Measurements from ENCODE around the gene SETD2. TPM values are rescaled to one million over a fixed set of nuclear protein-coding genes. Genes with fewer than 3 reads are reported as not detected.

Gene SETD2
- polyA plus RNA-seq, 3 donors = 3.1 to 22.4 (median 7.5) TPM

DNA sequence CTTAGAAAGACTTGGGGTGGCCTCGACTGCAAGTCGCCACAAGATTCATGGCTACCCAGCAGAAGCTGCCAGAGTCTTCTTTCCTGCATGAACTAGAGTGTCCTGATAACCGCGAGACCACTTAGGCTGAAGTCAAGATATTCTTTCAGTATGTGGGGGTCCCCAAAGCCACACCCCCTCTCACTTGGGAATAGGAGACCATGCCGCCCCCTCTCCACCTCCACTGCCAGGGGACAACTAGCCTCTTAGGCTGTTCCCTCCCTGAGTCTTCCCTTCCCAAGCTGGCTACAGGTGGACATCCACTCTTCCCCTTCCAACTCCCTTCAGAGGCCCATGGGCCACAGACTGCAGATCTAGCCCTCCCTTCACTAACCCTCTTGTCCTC is 186.1 kb downstream of the SETD2 start:
- no peak for TF ChIP-seq CTCF (IDR thresholded peaks at IDR 0.05)
- Histone ChIP-seq H3K27ac (ENCODE audit: low read depth in 1 of 2, low read length in 2 of 2) (peak overlapping the region in 1 of 2 donors; percentile 11), H3K4me3 (replicated peaks in 1 of 3; ENCODE audit: low read depth in 2 of 3, low read length in 3 of 3) (peak overlapping the region in 1 of 3 experiments; percentile 98), H4K20me1 (ENCODE audit: insufficient read depth, low read length) (peaks cover 41% of the 10 kb centered on the region), H2AFZ (ENCODE audit: insufficient read depth, low read depth, low read length, poor library complexity, severe bottlenecking) (no peak overlapping the region), H3K27me3 (ENCODE audit: control insufficient read depth in 2 of 2, insufficient read depth in 2 of 2, low read length in 2 of 2) (no peaks in the 10 kb centered on the region), H3K4me1 (ENCODE audit: control insufficient read depth in 1 of 2, insufficient read depth in 2 of 2, low read length in 2 of 2) (peaks cover 85 to 87% of the 10 kb centered on the region in 2 donors), H3K9ac (ENCODE audit: insufficient read depth, low read length, poor library complexity, severe bottlenecking) (no peak overlapping the region), H3K4me2 (replicated peaks; ENCODE audit: extremely low read depth, low read length, poor library complexity, severe bottlenecking) (peak overlapping the region; percentile 96), H3K79me2 (ENCODE audit: insufficient read depth, low read length) (peaks cover 91% of the 10 kb centered on the region), H3K9me3 (replicated peaks in 1 of 2; ENCODE audit: control insufficient read depth in 1 of 2, insufficient read depth in 1 of 2, low read length in 2 of 2) (no peaks in the 10 kb centered on the region), H3K36me3 (replicated peaks in 1 of 2; ENCODE audit: control insufficient read depth in 1 of 2, insufficient read depth in 2 of 2, low read length in 2 of 2) (no peaks in the 10 kb centered on the region)
- 100% methylated on average over 3 of the region's 5 CpGs for WGBS (ENCODE audit: insufficient coverage)
- Mint-ChIP-seq H3K27ac (peak overlapping the region in 6 of 7 donors; percentile 25 to 99 (median 82)), H3K27me3 (ENCODE audit: low read depth in 3 of 3) (no peaks in the 10 kb centered on the region), H3K4me1 (peaks cover 71% of the 10 kb centered on the region), H3K4me3 (no peak overlapping the region), H3K36me3 (peaks cover 3 to 6% of the 10 kb centered on the region in 2 donors), H3K9me3 (no peaks in the 10 kb centered on the region)
- DNase-seq = no peak
- intact Hi-C loops (cut with micrococcal nuclease) = loop anchor here (5.0 to 10.0 kb wide), 3 partner anchors 46 to 283 kb away; partner anchors contain the start of gene ALS2CL (in 1 of the 2)

- H3K27me3 ChIP-seq (ENCODE audit: control insufficient read depth in 2 of 2, insufficient read depth in 2 of 2, low read length in 2 of 2) = no peaks in the 10 kb centered on the region
- under 1% methylated on average over 49 of the region's 64 CpGs for WGBS (ENCODE audit: insufficient coverage)
- intact Hi-C loops (cut with micrococcal nuclease) = loop anchor here (5.0 to 10.0 kb wide), 3 partner anchors 44 to 282 kb away; partner anchors contain the start of gene ALS2CL (in 1 of the 2)
- H3K9me3 Mint-ChIP-seq = no peaks in the 10 kb centered on the region
- peaks cover 41% of the 10 kb centered on the region for H4K20me1 ChIP-seq (ENCODE audit: insufficient read depth, low read length)
- H2AFZ ChIP-seq (ENCODE audit: insufficient read depth, low read depth, low read length, poor library complexity, severe bottlenecking) = peak within 1 kb of the TSS; percentile 92
- H3K27ac ChIP-seq (ENCODE audit: low read depth in 1 of 2, low read length in 2 of 2) = peak within 1 kb of the TSS; percentile 74 to 92
- TF ChIP-seq CTCF (IDR thresholded peaks at IDR 0.05) = no peak
- H3K79me2 ChIP-seq (ENCODE audit: insufficient read depth, low read length) = peaks cover 91% of the 10 kb centered on the region
- peaks cover 83 to 87% of the 10 kb centered on the region in 2 donors for H3K4me1 ChIP-seq (ENCODE audit: control insufficient read depth in 1 of 2, insufficient read depth in 2 of 2, low read length in 2 of 2)
- H3K4me3 ChIP-seq (replicated peaks in 1 of 3; ENCODE audit: low read depth in 2 of 3, low read length in 3 of 3) = peak within 1 kb of the TSS; percentile 67 to 98 (median 79)
- H3K4me2 ChIP-seq (replicated peaks; ENCODE audit: extremely low read depth, low read length, poor library complexity, severe bottlenecking) = peak within 1 kb of the TSS; percentile 96
- H3K36me3 ChIP-seq (replicated peaks in 1 of 2; ENCODE audit: control insufficient read depth in 1 of 2, insufficient read depth in 2 of 2, low read length in 2 of 2) = no peaks in the 10 kb centered on the region
- peak; percentile 95 to 96 (median 96) for DNase-seq
- peak within 1 kb of the TSS; percentile 99 to 100 for H3K4me3 Mint-ChIP-seq
- peak within 1 kb of the TSS; percentile 97 to 100 (median 99) for H3K27ac Mint-ChIP-seq
- H3K9me3 ChIP-seq (replicated peaks in 1 of 2; ENCODE audit: control insufficient read depth in 1 of 2, insufficient read depth in 1 of 2, low read length in 2 of 2) = no peaks in the 10 kb centered on the region
- H3K9ac ChIP-seq (ENCODE audit: insufficient read depth, low read length, poor library complexity, severe bottlenecking) = peak within 1 kb of the TSS; percentile 79
- H3K27me3 Mint-ChIP-seq (ENCODE audit: low read depth in 3 of 3) = no peaks in the 10 kb centered on the region
- peaks cover 4 to 15% of the 10 kb centered on the region in 2 donors for H3K36me3 Mint-ChIP-seq
- peaks cover 72% of the 10 kb centered on the region for H3K4me1 Mint-ChIP-seq
Observed at GRCh38 chr3:46976326-46977190, 187.4 kb downstream of the SETD2 start, which contains the start of gene CCDC12. CCDC12 (minus strand) TSS chr3:46976745; CDS start chr3:46976732, 13 bp downstream.
